ENCODE data around the gene PDE6G. TPM values are rescaled to one million over a fixed set of nuclear protein-coding genes. Genes with fewer than 3 reads are reported as not detected.

The PDE6G gene
- total RNA-seq, 1 donor from 2014 or later: 1.2 TPM

GRCh38 chr17:81691196-81691595, 34.9 kb upstream of the PDE6G start:
- H3K36me3 Mint-ChIP-seq (ENCODE audit: low read depth): peaks cover 63% of the 10 kb centered on the region
- intact Hi-C loops (cut with micrococcal nuclease): no loop called here
- no peak for TF ChIP-seq CTCF (IDR thresholded peaks at IDR 0.05)
- no peak overlapping the region for H3K27ac Mint-ChIP-seq
- no peak overlapping the region for H3K4me3 Mint-ChIP-seq
- DNase-seq (no peak), ATAC-seq (ENCODE audit: low read depth) (no peak)
- CTCF ChIA-PET: no interaction called here
- POLR2A ChIA-PET: no interaction called here
- no peaks in the 10 kb centered on the region for H3K9me3 Mint-ChIP-seq
- no peaks in the 10 kb centered on the region for H3K27me3 Mint-ChIP-seq
- peaks cover 4% of the 10 kb centered on the region for H3K4me1 Mint-ChIP-seq

GRCh38 chr17:81690549-81690948, 34.2 kb upstream of the PDE6G start:
- Mint-ChIP-seq H3K27me3 (no peaks in the 10 kb centered on the region), H3K9me3 (no peaks in the 10 kb centered on the region), H3K27ac (no peak overlapping the region), H3K4me1 (peaks cover 8% of the 10 kb centered on the region), H3K4me3 (no peak overlapping the region), H3K36me3 (ENCODE audit: low read depth) (peaks cover 62% of the 10 kb centered on the region)
- CTCF ChIA-PET: no interaction called here
- intact Hi-C loops (cut with micrococcal nuclease): no loop called here
- no peak for ATAC-seq (ENCODE audit: low read depth)
- TF ChIP-seq CTCF (IDR thresholded peaks at IDR 0.05): no peak
- POLR2A ChIA-PET: no interaction called here
- DNase-seq: no peak

- POLR2A ChIA-PET: no interaction called here
- Mint-ChIP-seq H3K27me3 (no peaks in the 10 kb centered on the region), H3K9me3 (no peaks in the 10 kb centered on the region), H3K4me3 (no peak overlapping the region), H3K27ac (no peak overlapping the region), H3K4me1 (peaks cover 13% of the 10 kb centered on the region), H3K36me3 (ENCODE audit: low read depth) (peaks cover 65% of the 10 kb centered on the region)
- CTCF ChIA-PET: no interaction called here
- intact Hi-C loops (cut with micrococcal nuclease): no loop called here
- no peak for DNase-seq
- ATAC-seq (ENCODE audit: low read depth): no peak
- TF ChIP-seq CTCF (IDR thresholded peaks at IDR 0.05): no peak
Measured at GRCh38 chr17:81690066-81690465, 33.7 kb upstream of the PDE6G start.

GRCh38 chr17:81688616-81689015, 32.3 kb upstream of the PDE6G start:
- ChIA-PET CTCF (no interaction called here), POLR2A (no interaction called here)
- no peak overlapping the region for H3K4me3 Mint-ChIP-seq
- peaks cover 23% of the 10 kb centered on the region for H3K4me1 Mint-ChIP-seq
- H3K9me3 Mint-ChIP-seq: no peaks in the 10 kb centered on the region
- peaks cover 67% of the 10 kb centered on the region for H3K36me3 Mint-ChIP-seq (ENCODE audit: low read depth)
- ATAC-seq (ENCODE audit: low read depth) (no peak), DNase-seq (no peak)
- intact Hi-C loops (cut with micrococcal nuclease): no loop called here
- no peak for TF ChIP-seq CTCF (IDR thresholded peaks at IDR 0.05)
- no peak overlapping the region for H3K27ac Mint-ChIP-seq
- H3K27me3 Mint-ChIP-seq: no peaks in the 10 kb centered on the region

GRCh38 chr17:81687770-81688541, 31.6 kb upstream of the PDE6G start:
- ChIA-PET POLR2A (no interaction called here), CTCF (no interaction called here)
- DNase-seq (no peak), ATAC-seq (ENCODE audit: low read depth) (no peak)
- no peaks in the 10 kb centered on the region for H3K27me3 Mint-ChIP-seq
- no peak for TF ChIP-seq CTCF (IDR thresholded peaks at IDR 0.05)
- no peak overlapping the region for H3K27ac Mint-ChIP-seq
- intact Hi-C loops (cut with micrococcal nuclease): no loop called here
- peaks cover 26% of the 10 kb centered on the region for H3K4me1 Mint-ChIP-seq
- H3K9me3 Mint-ChIP-seq: no peaks in the 10 kb centered on the region
- H3K4me3 Mint-ChIP-seq: no peak overlapping the region
- peaks cover 68% of the 10 kb centered on the region for H3K36me3 Mint-ChIP-seq (ENCODE audit: low read depth)
